Activated CD8-positive, alpha-beta memory T cell treated with anti-CD3 and anti-CD28 coated beads, Interleukin-2, amount 50 U/mL, for 1 hour (primary cell): ENCODE results near the gene CLIP3.
"Not testable (repeated sequence)": the region's sequence is repeated elsewhere in the genome, so short reads cannot be mapped to it uniquely, and the experiment has no call there.

ENCODE experiments used
- DNase-seq: peaks from one replicate; pipeline ENCODE4 v3.0.0-alpha.2; 2020; ENCODE audit errors: extremely low read depth

CLIP3 gene, protein sequence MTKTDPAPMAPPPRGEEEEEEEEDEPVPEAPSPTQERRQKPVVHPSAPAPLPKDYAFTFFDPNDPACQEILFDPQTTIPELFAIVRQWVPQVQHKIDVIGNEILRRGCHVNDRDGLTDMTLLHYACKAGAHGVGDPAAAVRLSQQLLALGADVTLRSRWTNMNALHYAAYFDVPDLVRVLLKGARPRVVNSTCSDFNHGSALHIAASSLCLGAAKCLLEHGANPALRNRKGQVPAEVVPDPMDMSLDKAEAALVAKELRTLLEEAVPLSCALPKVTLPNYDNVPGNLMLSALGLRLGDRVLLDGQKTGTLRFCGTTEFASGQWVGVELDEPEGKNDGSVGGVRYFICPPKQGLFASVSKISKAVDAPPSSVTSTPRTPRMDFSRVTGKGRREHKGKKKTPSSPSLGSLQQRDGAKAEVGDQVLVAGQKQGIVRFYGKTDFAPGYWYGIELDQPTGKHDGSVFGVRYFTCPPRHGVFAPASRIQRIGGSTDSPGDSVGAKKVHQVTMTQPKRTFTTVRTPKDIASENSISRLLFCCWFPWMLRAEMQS

DNA sequence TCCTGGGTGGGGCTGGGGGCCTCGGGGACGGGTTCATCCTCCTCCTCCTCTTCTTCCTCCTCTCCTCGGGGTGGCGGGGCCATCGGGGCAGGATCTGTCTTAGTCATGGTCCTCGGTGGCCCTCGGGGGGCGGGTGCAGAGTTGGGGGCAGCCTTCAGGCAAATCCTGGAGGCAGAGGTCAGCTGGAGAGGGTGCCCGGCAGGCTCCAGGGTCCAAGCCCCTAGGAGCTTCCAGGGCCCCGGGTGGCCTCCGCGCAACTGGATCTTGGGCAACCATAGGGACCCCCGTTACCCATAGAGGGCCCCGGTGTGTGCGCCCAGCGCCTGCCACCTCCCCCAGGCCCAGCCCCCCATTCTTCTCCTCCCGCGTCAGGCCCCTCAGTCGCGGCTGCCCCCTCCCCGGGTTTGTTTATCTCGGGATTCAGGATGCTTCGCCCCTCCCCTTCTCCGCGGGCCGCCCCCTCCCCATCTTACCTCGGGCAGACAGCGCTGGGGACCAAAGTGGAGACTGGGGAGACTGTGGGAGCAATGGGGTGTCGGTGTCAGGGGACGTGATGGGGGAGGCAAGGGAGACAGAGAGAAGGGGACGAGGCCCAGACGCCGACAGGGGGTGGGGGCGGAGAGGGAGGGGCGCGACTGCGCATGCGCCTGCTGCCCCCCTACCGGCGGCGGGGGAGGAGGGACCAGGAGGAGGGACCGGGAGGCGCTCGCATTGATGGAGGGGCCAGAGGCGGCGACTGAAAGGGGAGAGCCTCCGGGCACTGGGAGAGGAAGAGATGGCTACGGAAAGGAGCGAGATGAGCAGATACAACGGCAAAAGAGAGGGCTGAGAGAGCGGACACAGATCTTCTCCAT, at the start of gene CLIP3:
TSS of gene CLIP3 (minus strand) at position 623 of the 854 bp plus-strand sequence. CDS start at position 107, 516 bp downstream.
- no peak for DNase-seq

DNA sequence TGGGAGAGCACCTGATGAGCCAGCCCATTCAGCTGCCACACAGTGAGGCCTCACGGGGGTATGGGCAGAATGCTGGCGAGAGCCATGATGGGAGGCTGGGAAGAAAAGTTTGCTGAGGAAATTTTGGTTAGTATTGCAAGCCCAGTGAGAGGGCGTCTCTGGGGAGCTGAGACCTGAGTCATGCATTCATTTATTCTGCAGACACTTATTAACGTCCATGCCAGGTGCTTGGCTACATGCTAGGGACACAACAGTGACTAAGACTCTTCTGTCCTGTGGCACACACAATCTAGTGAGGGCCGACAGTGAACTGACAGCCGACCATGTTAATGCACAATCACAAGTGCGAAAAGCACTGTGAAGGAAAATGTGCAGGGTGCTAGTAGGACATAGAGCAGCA, 49.2 kb upstream of the CLIP3 start:
- no peak for DNase-seq

DNA sequence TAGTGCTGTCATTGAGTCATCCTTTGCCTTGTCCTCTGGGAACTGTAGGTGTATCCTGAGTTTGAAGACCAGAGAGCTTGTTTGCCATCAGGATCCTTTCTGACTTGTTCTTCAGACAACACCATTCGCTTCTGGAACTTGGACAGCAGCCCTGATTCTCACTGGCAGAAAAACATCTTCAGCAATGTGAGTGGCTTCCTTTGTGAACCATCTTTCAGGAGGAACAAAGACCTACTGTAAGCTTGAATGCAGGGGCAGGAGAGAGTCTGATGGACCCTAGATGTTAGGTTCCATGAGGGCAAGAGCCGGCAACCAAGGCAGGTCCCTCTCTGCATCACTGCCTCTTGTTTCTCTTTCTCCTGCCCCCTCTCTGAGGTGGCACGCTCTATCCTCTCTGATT, 48.7 kb upstream of the CLIP3 start:
- no peak for DNase-seq

DNA sequence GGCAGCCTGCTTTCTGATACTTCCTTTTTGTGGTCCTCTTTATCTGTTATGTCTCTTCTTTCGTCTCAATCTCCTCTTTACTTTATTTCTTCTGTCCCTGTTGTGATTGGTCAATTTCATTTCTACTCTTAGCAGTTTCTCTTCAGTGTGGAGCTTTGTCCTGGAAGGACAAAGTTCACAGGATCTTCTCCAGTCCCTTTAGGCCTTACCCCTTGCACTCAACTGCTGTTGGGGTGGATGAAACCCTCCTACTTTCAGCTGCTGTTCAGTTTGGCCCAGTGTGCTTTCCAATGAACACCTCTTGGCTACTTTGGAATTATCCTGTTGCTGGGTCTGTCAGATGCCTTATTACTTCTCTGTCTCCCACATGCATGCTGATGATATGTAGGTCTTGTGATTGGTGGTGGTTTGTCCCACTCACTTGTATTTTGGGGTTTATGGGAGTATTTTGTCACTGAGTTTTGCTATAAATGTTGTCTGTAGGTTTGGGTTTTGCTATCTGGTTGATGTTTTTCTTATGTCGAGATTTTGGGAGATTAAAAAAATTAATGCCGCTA, 46.8 kb upstream of the CLIP3 start:
- DNase-seq: no peak

DNA sequence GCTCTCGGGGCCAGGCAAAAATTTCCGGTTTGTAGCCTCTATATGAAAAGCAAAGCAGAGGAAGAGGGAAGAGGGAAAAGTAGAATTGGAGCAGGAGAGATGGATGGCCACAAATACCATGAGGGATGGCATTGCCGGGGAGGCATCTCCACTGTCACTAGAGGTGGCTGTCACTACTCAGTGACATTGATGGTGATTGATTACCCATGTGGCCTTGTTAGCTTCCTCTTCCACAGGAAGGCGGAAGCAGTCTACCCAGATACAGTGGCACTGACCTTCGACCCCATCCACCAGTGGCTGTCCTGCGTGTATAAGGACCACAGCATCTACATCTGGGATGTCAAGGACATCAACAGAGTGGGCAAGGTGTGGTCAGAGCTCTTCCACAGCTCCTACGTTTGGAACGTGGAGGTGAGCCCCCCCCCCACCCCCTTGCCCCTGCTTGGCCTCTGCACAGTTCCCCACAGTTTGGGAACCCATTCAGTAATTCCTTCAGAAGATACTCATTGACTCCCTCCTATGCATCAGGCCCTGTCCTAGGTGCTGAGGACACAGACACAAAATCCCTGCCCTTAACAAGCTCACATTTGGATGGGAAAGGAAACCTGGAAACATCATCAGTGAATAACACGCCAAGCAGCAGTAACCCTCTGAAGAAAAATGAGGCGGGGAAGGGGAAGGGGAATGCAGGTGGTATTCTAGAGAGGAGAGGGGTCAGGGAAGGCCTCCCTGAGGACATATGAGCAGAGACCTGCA, 40.6 kb upstream of the CLIP3 start:
- DNase-seq: no peak

DNA sequence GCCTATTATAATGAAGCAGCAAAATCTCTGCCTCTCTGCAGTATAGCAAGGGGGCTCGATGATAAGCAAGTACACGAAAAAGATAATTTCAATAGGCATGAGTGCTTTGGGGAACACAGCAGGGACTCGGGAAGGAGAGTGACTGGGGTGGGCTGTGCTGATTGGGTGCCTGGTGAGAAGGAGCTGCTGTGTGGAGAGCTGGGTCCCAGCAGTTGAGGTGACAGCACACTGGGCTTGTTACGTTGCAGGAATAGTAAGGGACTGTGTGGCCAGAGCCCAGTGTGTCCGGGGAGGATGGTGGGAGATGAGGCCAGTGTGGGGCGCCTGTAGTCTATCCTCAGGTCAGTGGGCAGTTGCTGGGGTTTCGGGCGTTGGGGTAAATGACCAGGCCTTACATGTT, 39.4 kb upstream of the CLIP3 start:
- no peak for DNase-seq

DNA sequence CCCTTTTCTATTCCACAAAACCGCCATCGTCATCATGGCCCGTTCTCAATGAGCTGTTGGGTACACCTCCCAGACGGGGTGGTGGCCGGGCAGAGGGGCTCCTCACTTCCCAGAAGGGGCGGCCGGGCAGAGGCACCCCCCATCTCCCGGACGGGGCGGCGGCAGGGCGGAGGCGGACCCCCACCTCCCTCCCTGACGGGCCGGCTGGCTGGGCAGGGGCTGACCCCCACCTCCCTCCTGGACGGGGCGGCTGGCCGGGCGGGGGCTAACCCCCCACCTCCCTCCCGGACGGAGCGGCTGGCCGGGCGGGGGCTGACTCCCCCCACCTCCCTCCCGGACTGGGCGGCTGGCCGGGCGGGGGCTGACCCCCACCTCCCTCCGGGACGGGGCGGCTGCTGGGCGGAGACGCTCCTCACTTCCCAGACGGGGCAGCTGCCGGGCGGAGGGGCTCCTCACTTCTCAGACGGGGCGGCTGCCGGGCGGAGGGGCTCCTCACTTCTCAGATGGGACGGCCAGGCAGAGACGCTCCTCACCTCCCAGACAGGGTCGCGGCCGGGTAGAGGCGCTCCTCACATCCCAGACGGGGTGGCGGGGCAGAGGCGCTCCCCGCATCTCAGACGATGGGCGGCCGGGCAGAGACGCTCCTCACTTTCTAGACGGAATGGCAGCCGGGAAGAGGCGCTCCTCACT, 36.3 kb upstream of the CLIP3 start:
- not testable (repeated sequence) for DNase-seq

DNA sequence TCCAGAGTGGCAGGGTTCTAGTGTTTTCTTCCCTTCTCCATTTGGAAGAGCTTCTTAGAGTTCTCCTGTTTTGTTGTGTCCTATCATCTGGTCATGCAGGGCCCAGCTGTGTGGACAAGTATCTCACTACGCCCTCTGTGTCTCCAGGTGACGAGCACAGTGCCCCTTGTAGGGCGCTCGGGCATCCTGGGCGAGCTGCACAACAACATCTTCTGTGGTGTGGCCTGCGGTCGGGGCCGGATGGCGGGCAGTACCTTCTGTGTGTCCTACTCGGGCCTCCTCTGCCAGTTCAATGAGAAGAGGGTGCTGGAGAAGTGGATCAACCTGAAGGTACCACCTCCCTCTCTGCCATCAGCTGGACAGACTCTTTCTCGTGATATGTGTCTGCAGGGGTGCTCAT, 35.0 kb upstream of the CLIP3 start:
- DNase-seq: no peak

DNA sequence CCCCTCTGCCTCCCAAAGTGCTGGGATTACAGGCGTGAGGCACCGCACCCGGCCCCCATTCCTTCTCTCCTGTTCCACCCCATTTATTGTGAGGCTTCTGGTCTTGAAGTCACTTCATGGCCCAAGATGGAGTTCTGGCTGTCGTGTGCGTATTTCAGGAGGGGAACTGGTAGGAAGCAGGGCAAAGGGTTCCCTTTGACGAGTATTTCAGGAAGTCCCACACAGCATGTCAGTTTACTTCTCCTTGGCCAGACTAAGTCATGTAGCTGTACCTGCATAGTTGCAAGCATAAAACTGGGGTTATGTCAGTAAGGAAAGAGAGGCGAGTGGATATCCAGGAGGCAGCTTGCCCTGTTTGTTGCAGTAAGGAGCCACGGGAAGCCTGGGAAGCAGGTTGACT, 32.2 kb upstream of the CLIP3 start:
- no peak for DNase-seq

DNA sequence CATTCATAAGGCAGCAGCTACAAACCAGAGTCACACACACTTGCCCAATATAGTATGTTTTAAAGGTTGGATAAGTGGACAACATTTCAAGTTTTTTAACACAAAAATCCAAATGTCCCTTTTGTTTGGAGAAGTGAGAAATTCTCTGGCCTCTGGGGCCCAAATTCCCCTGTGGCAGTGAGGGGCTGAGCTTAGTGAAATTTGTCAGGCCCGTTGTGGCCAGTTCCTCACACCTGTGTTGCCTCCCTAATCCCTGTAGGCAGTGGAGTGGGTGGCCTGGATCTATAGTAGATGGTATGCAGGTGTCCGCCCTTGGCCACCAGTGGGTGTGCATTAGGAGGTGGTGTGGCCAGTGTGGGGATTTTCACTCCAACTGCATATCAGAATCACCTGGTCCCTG, 28.7 kb upstream of the CLIP3 start:
- DNase-seq: no peak

DNA sequence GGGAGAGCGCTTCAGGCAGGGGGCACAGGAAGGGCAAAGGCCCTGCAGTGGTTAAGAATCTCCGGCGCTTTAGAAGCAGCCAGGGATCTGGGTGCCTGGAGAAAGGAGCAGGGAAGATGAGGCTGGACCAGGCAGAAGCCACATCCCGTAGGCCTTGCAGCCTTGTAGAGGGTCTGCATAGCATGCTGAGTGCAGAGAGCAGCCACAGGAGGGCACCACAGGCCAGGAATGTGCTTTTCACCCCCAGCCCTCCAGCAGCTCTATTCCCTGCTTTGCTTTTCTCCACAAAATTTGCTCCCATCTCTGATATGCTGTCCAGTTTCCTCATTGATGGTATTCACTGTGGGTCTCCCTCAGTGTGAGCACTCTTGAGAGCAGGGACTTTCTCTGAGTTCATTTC, 27.8 kb upstream of the CLIP3 start:
- no peak for DNase-seq

DNA sequence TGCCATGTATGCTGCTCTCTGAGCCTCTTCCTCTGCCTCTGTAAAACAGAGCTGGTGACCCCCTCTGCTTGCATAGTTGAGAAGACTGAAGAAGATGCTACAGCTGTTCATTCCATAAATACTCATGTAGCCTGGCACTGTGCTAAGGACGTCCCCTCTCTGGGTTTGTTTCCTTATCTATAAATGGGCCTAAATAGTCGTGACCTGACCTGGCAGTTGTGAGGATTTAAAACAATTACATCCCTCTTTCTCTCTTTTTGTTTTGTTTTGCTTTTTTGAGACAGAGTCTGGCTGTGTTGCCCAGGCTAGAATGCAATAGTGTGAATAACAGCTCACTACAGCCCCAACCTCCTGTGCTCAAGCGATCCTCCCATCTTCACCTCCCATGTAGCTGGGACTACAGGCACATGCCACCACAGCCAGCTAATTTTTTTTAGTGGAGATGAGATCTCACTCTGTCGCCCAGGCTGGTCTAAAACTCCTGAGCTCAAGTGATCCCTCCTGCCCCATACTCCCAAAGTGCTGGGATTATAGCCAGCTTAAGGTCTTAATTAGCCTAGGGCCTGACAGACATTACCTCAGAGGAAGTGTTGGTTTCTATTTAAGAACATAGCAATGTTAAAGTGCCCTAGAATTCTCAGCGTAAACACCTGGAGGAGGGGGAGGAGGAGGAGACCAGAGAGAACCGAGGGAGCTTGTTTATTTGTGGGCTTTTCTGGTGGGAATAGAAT, 26.7 kb upstream of the CLIP3 start:
- no peak for DNase-seq

DNA sequence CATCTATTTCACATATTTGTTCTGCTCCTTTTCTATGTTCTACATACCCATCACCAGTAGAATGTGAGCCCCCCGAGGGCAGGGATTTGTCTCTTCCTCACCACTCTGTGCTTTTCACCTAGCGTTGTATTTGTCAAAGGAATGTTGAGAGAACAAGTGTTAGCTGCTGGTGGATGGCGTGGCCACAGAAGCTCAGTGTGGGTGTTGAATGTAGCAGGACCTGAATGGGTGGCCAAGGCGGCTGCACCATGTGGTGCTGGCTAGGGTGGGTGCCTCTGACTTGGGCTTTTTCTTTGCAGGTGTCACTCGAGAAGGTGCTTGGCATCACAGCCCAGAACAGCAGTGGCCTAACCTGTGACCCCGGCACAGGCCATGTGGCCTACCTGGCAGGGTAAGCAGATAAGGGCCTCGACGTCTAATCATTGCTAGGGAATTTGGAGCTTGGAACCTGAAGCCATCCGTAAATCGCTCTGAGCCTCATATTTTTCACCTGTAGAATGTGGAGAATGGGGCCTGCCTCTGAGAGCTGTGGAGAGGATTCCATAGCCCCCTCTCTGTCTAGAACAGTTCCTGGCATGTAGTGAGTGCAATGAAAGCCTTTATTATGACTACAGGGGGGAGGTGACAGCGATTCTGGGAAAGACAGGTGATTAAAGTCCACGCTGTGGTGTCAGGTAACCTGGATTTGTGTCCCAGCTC, 26.0 kb upstream of the CLIP3 start:
- DNase-seq: no peak

DNA sequence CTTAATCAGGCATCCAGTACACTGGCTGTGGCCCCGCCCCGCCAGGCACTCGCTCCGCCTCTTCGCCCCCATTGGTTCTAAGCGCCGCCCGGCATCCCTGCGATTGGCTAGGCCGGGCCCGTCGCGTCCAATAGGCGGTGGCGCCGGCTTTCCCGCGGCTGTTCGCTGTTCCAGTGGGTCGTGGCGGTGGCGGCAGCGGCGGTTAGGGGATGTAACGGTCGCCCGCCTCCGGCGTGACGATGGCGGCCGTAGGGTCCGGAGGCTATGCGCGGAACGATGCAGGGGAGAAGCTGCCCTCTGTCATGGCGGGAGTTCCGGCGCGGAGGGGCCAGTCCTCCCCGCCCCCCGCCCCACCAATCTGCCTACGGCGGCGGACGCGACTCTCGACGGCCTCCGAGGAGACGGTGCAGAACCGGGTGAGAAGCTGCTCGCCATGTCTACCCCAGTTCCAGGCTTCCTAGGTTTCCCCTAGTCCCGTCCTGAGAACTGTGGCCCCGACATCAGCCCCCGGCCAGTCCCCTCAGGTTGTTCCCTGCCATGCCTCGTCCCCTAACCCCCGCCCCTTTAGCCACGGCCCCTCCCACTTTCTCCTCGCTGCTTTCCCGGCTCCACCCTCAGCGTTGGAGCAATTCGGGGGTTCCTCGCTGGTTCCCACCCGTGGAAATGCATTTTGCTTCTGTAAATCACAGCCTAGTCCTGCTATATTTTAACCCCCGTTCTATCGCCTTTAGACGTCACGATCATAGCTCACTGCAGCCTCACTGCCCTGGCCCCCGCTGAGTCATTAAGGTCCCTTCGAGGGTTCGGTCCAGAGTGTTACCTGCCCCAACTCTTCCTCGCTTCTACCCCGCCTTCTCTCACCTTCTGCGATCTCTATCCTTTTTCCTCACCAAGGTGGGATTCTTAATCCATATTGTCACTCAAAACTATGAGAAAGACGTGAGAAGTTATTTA, 22.3 kb upstream of the CLIP3 start, which contains the start of gene WDR62:
TSS of gene WDR62 (plus strand) at position 165 of the 954 bp plus-strand sequence. CDS start at position 240, 75 bp downstream.
- peak; percentile 80 for DNase-seq

DNA sequence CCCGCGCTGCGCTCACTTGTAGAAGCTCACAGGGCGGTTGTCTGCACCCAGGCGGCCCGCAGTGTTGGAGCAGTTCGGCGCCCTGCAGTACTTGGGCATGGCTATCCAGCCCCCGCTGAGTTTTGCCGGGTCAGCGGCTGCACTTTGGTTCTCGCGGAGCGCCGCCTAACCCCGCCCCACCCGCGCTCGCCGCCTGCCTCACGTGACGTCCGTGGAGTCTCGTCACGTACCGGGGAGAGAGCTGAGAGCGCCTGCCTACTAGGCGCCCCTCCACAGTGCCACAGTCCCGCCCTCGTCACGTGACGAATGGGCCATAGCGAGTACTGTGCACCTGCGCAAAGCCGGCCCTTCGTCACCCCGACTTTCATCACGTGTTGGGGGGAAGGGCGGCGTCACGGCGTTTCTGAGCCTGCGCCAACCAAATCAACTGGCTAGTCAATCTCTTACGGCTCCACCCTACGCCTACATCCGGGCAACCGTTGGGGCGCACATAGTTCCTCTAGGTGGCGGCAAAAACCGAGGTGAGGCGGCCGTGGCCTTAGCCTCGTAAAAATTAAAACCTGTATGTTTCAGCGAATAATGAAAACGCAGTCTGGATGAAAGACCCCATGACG, 21.6 kb upstream of the CLIP3 start, which contains the start of gene THAP8:
TSS of gene THAP8 (minus strand) at position 167 of the 614 bp plus-strand sequence. CDS start at position 99, 68 bp downstream.
- DNase-seq: peak; percentile 99

DNA sequence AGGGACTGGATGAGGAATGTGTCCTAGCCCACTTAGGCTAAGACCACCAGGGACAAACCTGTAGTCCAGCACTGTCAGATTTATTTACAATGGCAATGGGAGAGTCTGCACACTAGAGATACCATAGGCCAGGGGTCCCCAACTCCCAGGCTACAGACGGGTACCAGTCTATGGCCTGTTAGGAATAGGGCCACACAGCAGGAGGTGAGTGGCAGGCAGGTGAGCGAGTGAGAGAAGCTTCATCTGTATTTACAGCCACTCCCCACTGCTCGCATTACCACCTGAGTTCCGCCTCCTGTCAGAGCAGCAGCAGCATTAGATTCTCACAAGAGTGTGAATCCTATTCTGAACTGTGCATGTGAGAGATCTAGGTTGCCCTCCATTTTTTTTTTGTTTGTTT, 19.0 kb upstream of the CLIP3 start:
- DNase-seq: no peak

DNA sequence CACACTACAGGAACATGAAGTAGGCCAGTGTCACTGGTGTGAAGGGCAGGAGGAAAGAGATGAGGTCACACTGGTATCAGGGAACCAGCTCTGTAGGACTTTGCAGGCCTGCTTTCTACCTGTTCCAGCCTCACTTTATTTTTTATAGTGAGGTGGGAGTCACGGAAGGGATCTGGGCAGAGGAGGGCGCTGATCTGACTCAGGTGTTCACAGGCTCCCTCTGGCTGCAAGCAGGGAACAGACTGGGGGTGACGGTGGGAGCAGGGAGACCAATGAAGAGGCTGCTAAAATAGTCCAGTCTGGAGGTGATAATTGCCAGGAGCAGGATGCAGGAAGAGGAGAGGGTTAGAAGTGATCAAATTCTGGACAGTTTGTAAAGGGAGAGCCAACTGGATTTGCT, 18.6 kb upstream of the CLIP3 start:
- DNase-seq: no peak
